ENCODE results near the gene NELFA.

The NELFA gene

DNA sequence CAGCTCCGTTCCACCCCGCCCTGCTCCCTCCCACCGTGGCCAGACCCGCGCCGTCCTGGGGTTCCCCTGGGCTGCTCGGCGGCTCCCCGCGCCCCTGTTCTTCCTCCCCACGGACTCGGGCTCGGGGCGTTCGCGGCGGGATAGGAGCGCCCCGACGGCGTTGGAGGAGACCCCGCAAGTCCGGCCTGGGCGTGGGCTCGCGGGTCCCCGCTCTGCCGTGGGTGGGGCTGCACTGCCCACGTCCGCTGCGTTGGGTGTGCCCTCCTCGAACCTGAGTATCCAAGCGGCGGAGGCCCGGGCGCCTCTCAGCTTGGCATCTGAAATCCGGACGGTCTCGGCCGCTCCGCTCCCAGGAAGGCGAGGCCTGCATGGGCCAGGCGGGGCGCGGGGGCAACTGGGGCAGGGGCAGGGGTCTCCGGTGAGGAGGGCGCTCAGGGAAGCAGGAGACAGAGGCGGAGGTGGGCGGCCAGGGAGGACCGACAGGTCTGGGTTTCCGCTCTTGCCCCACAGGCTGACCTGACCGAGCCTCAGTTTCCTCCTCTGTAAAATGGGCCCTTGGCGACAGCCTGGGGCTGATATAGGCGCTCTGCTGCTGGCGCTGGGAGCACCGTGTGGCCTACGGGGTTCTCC lies 38.4 kb upstream of the NELFA start:
- ATAC-seq, result no peak
- TF ChIP-seq TCF4 (CRISPR knock-in tag; IDR thresholded peaks at IDR 0.05; ENCODE audit: borderline replicate concordance), result no peak
- TF ChIP-seq ZFP30 (CRISPR knock-in tag; IDR thresholded peaks at IDR 0.05), result no peak
- TF ChIP-seq PPARA (CRISPR knock-in tag; IDR thresholded peaks at IDR 0.05; ENCODE audit: borderline replicate concordance), result no peak
- no peak for TF ChIP-seq ESRRG (CRISPR knock-in tag; IDR thresholded peaks at IDR 0.05)
- TF ChIP-seq, protein P1, sequence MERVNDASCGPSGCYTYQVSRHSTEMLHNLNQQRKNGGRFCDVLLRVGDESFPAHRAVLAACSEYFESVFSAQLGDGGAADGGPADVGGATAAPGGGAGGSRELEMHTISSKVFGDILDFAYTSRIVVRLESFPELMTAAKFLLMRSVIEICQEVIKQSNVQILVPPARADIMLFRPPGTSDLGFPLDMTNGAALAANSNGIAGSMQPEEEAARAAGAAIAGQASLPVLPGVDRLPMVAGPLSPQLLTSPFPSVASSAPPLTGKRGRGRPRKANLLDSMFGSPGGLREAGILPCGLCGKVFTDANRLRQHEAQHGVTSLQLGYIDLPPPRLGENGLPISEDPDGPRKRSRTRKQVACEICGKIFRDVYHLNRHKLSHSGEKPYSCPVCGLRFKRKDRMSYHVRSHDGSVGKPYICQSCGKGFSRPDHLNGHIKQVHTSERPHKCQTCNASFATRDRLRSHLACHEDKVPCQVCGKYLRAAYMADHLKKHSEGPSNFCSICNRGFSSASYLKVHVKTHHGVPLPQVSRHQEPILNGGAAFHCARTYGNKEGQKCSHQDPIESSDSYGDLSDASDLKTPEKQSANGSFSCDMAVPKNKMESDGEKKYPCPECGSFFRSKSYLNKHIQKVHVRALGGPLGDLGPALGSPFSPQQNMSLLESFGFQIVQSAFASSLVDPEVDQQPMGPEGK (CRISPR knock-in tag; IDR thresholded peaks at IDR 0.05; ENCODE audit: borderline replicate concordance), result no peak
- no peak for TF ChIP-seq ZFP3 (CRISPR knock-in tag; IDR thresholded peaks at IDR 0.05)
- no peak for TF ChIP-seq ZNF565 (CRISPR knock-in tag; conservative IDR thresholded peaks at IDR 0.05; ENCODE audit: low read depth)
- no peak for TF ChIP-seq ZNF8 (CRISPR knock-in tag; IDR thresholded peaks at IDR 0.05)
- TF ChIP-seq ARNTL (CRISPR knock-in tag; IDR thresholded peaks at IDR 0.05; ENCODE audit: borderline replicate concordance, low read depth), result no peak
- no peak for TF ChIP-seq TOX (CRISPR knock-in tag; IDR thresholded peaks at IDR 0.05; ENCODE audit: borderline replicate concordance)
- TF ChIP-seq GLIS3 (CRISPR knock-in tag; IDR thresholded peaks at IDR 0.05), result no peak
- TF ChIP-seq ZC3H10 (CRISPR knock-in tag; IDR thresholded peaks at IDR 0.05), result no peak
- no peak for TF ChIP-seq RARB (CRISPR knock-in tag; IDR thresholded peaks at IDR 0.05)
- TF ChIP-seq, protein P2, sequence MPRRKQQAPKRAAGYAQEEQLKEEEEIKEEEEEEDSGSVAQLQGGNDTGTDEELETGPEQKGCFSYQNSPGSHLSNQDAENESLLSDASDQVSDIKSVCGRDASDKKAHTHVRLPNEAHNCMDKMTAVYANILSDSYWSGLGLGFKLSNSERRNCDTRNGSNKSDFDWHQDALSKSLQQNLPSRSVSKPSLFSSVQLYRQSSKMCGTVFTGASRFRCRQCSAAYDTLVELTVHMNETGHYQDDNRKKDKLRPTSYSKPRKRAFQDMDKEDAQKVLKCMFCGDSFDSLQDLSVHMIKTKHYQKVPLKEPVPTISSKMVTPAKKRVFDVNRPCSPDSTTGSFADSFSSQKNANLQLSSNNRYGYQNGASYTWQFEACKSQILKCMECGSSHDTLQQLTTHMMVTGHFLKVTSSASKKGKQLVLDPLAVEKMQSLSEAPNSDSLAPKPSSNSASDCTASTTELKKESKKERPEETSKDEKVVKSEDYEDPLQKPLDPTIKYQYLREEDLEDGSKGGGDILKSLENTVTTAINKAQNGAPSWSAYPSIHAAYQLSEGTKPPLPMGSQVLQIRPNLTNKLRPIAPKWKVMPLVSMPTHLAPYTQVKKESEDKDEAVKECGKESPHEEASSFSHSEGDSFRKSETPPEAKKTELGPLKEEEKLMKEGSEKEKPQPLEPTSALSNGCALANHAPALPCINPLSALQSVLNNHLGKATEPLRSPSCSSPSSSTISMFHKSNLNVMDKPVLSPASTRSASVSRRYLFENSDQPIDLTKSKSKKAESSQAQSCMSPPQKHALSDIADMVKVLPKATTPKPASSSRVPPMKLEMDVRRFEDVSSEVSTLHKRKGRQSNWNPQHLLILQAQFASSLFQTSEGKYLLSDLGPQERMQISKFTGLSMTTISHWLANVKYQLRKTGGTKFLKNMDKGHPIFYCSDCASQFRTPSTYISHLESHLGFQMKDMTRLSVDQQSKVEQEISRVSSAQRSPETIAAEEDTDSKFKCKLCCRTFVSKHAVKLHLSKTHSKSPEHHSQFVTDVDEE (CRISPR knock-in tag; IDR thresholded peaks at IDR 0.05), result no peak
- TF ChIP-seq, protein P3, sequence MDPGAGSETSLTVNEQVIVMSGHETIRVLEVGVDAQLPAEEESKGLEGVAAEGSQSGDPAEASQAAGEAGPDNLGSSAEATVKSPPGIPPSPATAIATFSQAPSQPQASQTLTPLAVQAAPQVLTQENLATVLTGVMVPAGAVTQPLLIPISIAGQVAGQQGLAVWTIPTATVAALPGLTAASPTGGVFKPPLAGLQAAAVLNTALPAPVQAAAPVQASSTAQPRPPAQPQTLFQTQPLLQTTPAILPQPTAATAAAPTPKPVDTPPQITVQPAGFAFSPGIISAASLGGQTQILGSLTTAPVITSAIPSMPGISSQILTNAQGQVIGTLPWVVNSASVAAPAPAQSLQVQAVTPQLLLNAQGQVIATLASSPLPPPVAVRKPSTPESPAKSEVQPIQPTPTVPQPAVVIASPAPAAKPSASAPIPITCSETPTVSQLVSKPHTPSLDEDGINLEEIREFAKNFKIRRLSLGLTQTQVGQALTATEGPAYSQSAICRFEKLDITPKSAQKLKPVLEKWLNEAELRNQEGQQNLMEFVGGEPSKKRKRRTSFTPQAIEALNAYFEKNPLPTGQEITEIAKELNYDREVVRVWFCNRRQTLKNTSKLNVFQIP (CRISPR knock-in tag; IDR thresholded peaks at IDR 0.05; ENCODE audit: borderline replicate concordance, low read depth), result no peak
- no peak for TF ChIP-seq ISL1 (CRISPR knock-in tag; IDR thresholded peaks at IDR 0.05)
- no peak for TF ChIP-seq CSDC2 (CRISPR knock-in tag; IDR thresholded peaks at IDR 0.05)
- TF ChIP-seq BACH2 (CRISPR knock-in tag; IDR thresholded peaks at IDR 0.05; ENCODE audit: borderline replicate concordance), result no peak
- TF ChIP-seq, protein P4, sequence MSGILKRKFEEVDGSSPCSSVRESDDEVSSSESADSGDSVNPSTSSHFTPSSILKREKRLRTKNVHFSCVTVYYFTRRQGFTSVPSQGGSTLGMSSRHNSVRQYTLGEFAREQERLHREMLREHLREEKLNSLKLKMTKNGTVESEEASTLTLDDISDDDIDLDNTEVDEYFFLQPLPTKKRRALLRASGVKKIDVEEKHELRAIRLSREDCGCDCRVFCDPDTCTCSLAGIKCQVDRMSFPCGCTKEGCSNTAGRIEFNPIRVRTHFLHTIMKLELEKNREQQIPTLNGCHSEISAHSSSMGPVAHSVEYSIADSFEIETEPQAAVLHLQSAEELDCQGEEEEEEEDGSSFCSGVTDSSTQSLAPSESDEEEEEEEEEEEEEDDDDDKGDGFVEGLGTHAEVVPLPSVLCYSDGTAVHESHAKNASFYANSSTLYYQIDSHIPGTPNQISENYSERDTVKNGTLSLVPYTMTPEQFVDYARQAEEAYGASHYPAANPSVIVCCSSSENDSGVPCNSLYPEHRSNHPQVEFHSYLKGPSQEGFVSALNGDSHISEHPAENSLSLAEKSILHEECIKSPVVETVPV (CRISPR knock-in tag; IDR thresholded peaks at IDR 0.05), result no peak

DNA sequence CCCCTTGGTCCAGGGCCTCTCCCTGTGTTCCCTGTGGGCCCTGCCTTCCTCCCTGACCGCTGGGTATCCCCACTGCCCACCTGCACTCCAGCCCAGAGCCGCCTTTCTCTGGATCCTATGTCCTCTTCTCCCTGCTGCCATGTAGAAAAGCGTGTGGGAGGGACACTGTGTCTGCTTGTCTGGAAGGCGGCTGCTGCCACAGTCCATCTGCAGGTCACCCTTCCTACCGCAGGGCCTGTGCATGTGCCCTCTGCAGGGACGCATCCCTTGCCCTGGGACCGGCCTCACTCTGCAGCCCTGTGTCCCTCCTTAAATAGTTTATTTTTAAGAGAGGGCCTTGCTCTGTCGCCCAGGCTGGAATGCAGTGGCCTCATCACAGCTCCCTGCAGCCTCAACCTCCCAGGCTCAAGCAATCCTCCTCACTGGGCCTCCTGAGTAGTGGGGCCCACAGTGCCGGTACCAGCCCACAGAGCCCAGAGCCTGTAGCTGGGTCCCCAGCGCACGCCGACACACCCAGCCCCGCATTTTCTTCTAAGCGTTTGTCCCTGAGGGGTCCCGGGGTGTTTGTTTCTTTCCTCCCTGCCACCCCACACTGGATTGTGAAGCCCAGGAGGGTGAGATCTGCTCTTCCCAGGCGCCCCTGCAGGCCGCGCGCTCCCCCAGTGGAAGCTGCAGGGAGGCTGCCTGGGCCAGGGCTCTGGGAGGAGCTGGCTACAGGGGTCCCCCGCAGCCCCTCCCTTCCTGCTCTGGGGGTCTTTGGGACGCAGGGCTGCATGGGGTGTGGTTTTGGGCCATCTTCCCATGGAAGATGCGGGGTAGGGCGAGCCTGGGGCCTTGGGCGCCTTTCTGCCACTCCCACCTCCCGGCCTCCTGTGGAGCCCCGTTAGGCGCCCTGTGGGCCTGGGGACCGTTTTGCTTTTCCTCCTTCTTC lies 37.5 kb upstream of the NELFA start:
- TF ChIP-seq ZFP3 (CRISPR knock-in tag; IDR thresholded peaks at IDR 0.05), result no peak
- TF ChIP-seq ZC3H10 (CRISPR knock-in tag; IDR thresholded peaks at IDR 0.05), result no peak
- TF ChIP-seq ZNF8 (CRISPR knock-in tag; IDR thresholded peaks at IDR 0.05), result no peak
- TF ChIP-seq ESRRG (CRISPR knock-in tag; IDR thresholded peaks at IDR 0.05), result no peak
- no peak for TF ChIP-seq BACH2 (CRISPR knock-in tag; IDR thresholded peaks at IDR 0.05; ENCODE audit: borderline replicate concordance)
- TF ChIP-seq, protein P4 (CRISPR knock-in tag; IDR thresholded peaks at IDR 0.05), result no peak
- TF ChIP-seq, protein P1 (CRISPR knock-in tag; IDR thresholded peaks at IDR 0.05; ENCODE audit: borderline replicate concordance), result no peak
- TF ChIP-seq TCF4 (CRISPR knock-in tag; IDR thresholded peaks at IDR 0.05; ENCODE audit: borderline replicate concordance), result no peak
- TF ChIP-seq ZFP30 (CRISPR knock-in tag; IDR thresholded peaks at IDR 0.05), result no peak
- no peak for TF ChIP-seq ZNF565 (CRISPR knock-in tag; conservative IDR thresholded peaks at IDR 0.05; ENCODE audit: low read depth)
- no peak; the same call in 2 of the 3 replicates for ATAC-seq
